Right lobe of liver (tissue), 6 donors: ENCODE results near the gene PAQR7. TPM values are rescaled to one million over a fixed set of nuclear protein-coding genes. Genes with fewer than 3 reads are reported as not detected.
"Not testable (repeated sequence)": the region's sequence is repeated elsewhere in the genome, so short reads cannot be mapped to it uniquely, and the experiment has no call there.

Experiments used
- ATAC-seq, 4 donors: fragments of 200-7000 bp; cut with Tn5 transposase; one replicate each; pipeline ENCODE4 v1.9.1; 2020; ENCODE audit warnings: mild to moderate bottlenecking in 4 of 4, moderate library complexity in 4 of 4
- DNase-seq, 3 donors: peaks; one replicate each; pipeline ENCODE4 v3.0.0-alpha.2; 2020
- H3K27ac ChIP-seq, 3 donors: fragments of 200-600 bp; one replicate each; pipeline ENCODE4 v1.8.0; 2022
- H3K27me3 ChIP-seq, 2 donors: fragments of 200-600 bp; one replicate each; pipeline ENCODE4 v1.8.0; 2022
- H3K36me3 ChIP-seq, 4 donors: fragments of 200-600 bp; sonication (generic) in 1 of 4; one replicate each; pipeline versions ENCODE4 v1.5.1 to v1.8.0; 2017 to 2022; ENCODE audit warnings: control low read depth in 1 of 4
- H3K4me1 ChIP-seq, 4 donors: fragments of 200-600 bp; sonication (generic) in 1 of 4; one replicate each; pipeline versions ENCODE4 v1.5.1 to v1.8.0; 2017 to 2022; ENCODE audit warnings: control low read depth in 1 of 4
- H3K4me3 ChIP-seq, 3 donors: fragments of 200-600 bp; one replicate each; pipeline ENCODE4 v1.8.0; 2022
- H3K9me3 ChIP-seq, 4 donors: fragments of 200-600 bp; sonication (generic) in 1 of 4; one replicate each; pipeline versions ENCODE4 v1.5.1 to v1.8.0; 2017 to 2022; ENCODE audit warnings: control low read depth in 1 of 4
- POLR2A ChIP-seq: fragments of 450-650 bp; IDR thresholded peaks from one replicate; pipeline ENCODE4 v1.6.1; 2017; ENCODE audit warnings: antibody characterized with exemption, mild to moderate bottlenecking
- WGBS: methylation state at CpG from one replicate; pipeline ENCODE4 v1.1.6; 2018; ENCODE audit warnings: low coverage, low lambda C conversion rate; ENCODE audit not compliant: insufficient coverage; ENCODE audit errors: missing lambda C conversion rate; 5-methylcytosine and 5-hydroxymethylcytosine counted together
- intact Hi-C, 2 donors: fragments of 100-400 bp; cut with DNase I; formaldehyde crosslinking; loops; one replicate each; pipeline versions ENCODE4 v1.11.2 to v1.14.1; 2022
- total RNA-seq, 6 experiments: library from RNA; depleted of rRNA in 2 of 6; stranded (reverse); fragments of >200 nt in 2 of 6; fragmentation: NEBNext Ultra II Directional in 3 of 6; extraction: Animal tissue kit (Norgen Biotek cat#: 25700) in 3 of 6; gene quantifications; one replicate each; pipeline versions ENCODE4 v1.1.0 to v1.2.4, GENCODE V29; 2016 to 2023
- TF ChIP-seq, protein P1 (sequence below), 4 donors: fragments of 200-600 bp in 3 of 4; fragments of 450-650 bp in 1 of 4; IDR thresholded peaks; one replicate each; pipeline versions ENCODE4 v1.5.1 to v1.8.0; 2016 to 2022; ENCODE audit warnings: antibody characterized with exemption in 4 of 4, mild to moderate bottlenecking in 2 of 4
- donor health status: DM: no; HTN: yes; CAD: no.
- donor health status: DM: no; HTN: no; CAD: no.
- donor health status: DM: no; HTN: no; CAD: no.
- donor health status: DM: no; HTN: yes; CAD: no.
- donor health status: DM: no; HTN: yes; CAD: no.

Gene PAQR7
- total RNA-seq, 6 experiments from 2014 or later = 0.74 to 4.8 (median 2.4) TPM

DNA sequence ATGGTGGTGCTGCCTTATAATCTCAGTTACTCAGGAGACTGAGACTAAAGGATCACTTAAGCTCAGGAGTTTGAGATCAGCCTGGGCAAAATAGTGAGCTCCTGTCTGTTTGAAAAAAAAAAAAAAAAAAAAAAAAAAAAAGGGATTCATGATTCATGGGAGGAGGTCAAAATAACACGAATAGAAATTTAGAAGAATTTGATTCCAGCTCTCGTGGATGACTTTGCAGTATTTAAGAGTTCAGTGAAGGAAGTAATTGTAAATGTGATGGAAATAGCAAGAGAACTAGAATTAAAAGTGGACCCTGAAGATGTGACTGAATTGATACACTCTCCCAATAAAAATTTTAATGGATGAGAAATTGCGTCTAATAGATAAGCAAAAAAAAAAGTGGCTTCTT is 32.0 kb downstream of the PAQR7 start:
- intact Hi-C loops = no loop called here
- TF ChIP-seq POLR2A = no peak
- TF ChIP-seq, protein P1, sequence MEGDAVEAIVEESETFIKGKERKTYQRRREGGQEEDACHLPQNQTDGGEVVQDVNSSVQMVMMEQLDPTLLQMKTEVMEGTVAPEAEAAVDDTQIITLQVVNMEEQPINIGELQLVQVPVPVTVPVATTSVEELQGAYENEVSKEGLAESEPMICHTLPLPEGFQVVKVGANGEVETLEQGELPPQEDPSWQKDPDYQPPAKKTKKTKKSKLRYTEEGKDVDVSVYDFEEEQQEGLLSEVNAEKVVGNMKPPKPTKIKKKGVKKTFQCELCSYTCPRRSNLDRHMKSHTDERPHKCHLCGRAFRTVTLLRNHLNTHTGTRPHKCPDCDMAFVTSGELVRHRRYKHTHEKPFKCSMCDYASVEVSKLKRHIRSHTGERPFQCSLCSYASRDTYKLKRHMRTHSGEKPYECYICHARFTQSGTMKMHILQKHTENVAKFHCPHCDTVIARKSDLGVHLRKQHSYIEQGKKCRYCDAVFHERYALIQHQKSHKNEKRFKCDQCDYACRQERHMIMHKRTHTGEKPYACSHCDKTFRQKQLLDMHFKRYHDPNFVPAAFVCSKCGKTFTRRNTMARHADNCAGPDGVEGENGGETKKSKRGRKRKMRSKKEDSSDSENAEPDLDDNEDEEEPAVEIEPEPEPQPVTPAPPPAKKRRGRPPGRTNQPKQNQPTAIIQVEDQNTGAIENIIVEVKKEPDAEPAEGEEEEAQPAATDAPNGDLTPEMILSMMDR (IDR thresholded peaks at IDR 0.05) = no peak
- H3K27me3 ChIP-seq = no peaks in the 10 kb centered on the region
- ATAC-seq = no peak
- no peaks in the 10 kb centered on the region for H3K4me1 ChIP-seq
- DNase-seq = no peak
- no peaks in the 10 kb centered on the region for H3K36me3 ChIP-seq
- H3K4me3 ChIP-seq = no peak overlapping the region
- no peak overlapping the region for H3K27ac ChIP-seq
- 78% methylated on average over 3 of the region's 3 CpGs for WGBS
- H3K9me3 ChIP-seq = no peaks in the 10 kb centered on the region

DNA sequence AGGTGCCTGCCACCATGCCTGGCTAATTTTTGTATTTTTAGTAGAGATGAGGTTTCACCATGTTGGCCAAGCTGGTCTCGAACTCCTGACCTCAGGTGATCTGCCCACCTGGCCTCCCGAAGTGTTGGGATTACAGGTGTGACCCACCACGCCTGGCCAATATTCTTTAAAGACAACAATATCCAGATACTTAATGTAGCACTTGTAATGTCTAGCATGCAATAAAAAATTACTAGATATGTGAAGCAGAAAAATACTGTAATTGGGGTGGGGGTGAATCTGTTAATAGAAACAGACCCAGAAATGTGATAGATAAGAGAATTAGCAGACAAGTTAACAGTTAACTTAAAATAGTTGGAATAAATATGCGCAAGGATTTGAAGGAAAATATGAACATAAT is 35.7 kb downstream of the PAQR7 start:
- ATAC-seq, H3K36me3 ChIP-seq: not testable (repeated sequence)

DNA sequence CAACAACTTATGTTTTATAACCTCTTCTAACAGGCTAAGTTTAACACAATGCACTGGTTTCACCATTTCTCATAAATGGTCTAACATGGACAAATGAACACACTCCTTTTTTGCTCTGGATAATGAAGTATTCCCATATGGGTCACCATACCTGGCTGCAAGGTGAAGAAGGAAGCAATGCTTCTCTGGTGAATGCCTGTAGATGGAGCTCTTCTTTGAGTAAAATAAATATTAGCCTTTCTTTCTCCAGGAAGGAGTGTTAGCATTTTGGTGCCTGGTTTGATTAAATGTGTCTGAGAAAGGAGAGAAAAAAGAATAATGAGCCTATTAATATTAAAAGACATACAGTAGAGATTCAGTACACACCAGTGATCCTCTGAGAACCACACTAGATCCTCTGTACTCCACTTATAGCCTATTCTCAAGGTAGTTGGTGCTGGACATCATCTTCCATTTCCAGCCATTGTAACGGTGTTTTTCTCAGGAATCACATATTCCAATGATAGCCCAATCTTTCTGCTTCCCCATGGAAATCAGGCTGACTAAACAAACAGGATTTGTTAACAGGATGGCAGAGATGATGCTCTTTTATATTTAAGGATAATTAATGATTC is 38.1 kb downstream of the PAQR7 start:
- 67% methylated on average over 1 of the region's 1 CpG for WGBS
- intact Hi-C loops = loop anchor here in 1 of 2 donors (5.0 kb wide), 1 partner anchor 160 kb away; the partner anchor contains the start of gene PAFAH2
- Histone ChIP-seq H3K4me1 (no peaks in the 10 kb centered on the region), H3K27me3 (no peaks in the 10 kb centered on the region), H3K36me3 (peaks cover 0 to 16% (median 7%) of the 10 kb centered on the region in 4 donors), H3K27ac (no peak overlapping the region), H3K9me3 (no peaks in the 10 kb centered on the region), H3K4me3 (no peak overlapping the region)
- no peak for DNase-seq
- ATAC-seq = peak; percentile 70 to 86 (median 80)
- no peak for TF ChIP-seq POLR2A
- TF ChIP-seq, protein P1 (IDR thresholded peaks at IDR 0.05) = peak; percentile 41 to 67 (median 58)

More for the DNA sequence above, 35.7 kb downstream of the PAQR7 start:
- DNase-seq, H3K4me3 ChIP-seq, H3K27ac ChIP-seq, H3K27me3 ChIP-seq, H3K4me1 ChIP-seq, H3K9me3 ChIP-seq: not testable (repeated sequence)
- intact Hi-C loops = loop anchor here in 1 of 2 donors (5.0 kb wide), 1 partner anchor 157 kb away; the partner anchor contains the start of gene PAFAH2
- 100% methylated on average over 4 of the region's 4 CpGs for WGBS

DNA sequence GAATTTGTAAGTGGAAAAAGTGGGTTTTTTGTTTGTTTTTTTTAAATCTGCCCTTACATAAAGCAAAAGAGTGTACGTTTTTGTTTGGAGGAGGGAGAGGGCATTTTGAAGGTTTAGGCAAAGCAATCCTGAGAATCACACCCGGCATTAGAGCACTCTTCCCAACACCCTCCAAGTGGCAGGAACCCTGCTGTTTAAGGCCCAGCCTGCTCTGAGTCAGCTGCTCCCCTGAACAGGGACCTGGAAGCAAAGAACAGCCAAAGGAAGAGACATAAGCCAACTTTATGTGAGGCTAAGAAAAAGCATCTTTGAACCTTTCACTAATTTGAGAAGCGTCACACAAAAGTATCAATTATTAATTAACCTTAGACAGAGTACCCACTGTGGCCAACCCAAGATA is 38.8 kb downstream of the PAQR7 start:
- H3K27ac ChIP-seq = no peak overlapping the region
- DNase-seq (no peak), ATAC-seq (no peak)
- H3K4me1 ChIP-seq = no peaks in the 10 kb centered on the region
- H3K36me3 ChIP-seq = peaks cover 0 to 23% (median 10%) of the 10 kb centered on the region in 4 donors
- H3K9me3 ChIP-seq = no peaks in the 10 kb centered on the region
- no peak overlapping the region for H3K4me3 ChIP-seq
- WGBS = 35% methylated on average over 3 of the region's 3 CpGs
- TF ChIP-seq, protein P1 (IDR thresholded peaks at IDR 0.05) = no peak
- no peak for TF ChIP-seq POLR2A
- intact Hi-C loops = loop anchor here in 1 of 2 donors (5.0 kb wide), 1 partner anchor 161 kb away; the partner anchor contains the start of gene PAFAH2
- H3K27me3 ChIP-seq = no peaks in the 10 kb centered on the region

DNA sequence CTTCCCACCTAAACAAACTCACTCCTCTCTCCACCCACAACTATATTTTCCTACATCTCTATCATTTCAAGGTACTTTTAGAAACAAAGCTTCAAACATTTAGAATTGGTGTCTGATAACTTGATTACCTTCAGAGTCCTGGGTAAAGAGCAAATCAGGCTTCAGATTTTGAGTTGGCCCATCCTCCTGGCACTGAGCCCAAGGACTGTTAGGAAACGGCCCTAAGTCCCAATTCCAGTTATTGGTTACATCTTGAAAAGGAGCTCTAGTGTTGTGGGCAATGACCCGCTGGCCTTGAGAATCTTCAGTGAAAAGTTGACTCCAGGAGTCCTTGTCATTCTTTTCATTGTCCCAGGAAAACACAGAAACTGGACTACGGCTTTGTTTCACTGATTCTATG is 40.6 kb downstream of the PAQR7 start:
- Histone ChIP-seq H3K27me3 (no peaks in the 10 kb centered on the region), H3K36me3 (peaks cover 2 to 41% (median 22%) of the 10 kb centered on the region in 4 donors), H3K4me1 (no peaks in the 10 kb centered on the region), H3K9me3 (no peaks in the 10 kb centered on the region), H3K4me3 (no peak overlapping the region), H3K27ac (no peak overlapping the region)
- ATAC-seq = peak in 1 of 4 donors; percentile 16
- TF ChIP-seq, protein P1 (IDR thresholded peaks at IDR 0.05) = no peak
- no peak for TF ChIP-seq POLR2A
- intact Hi-C loops = loop anchor here in 1 of 2 donors (5.0 kb wide), 1 partner anchor 162 kb away; the partner anchor contains the start of gene PAFAH2
- DNase-seq = no peak
- 63% methylated on average over 3 of the region's 3 CpGs for WGBS
